Activated CD4-positive, CD25-positive, alpha-beta regulatory T cell (primary cell): ENCODE results near the gene KLHL1.

ENCODE experiments used
- DNase-seq, 4 experiments: peaks; one replicate each; lab custom pipeline; 2025; lab: John Stamatoyannopoulos, UW

The KLHL1 gene

GRCh38 chr13:69677343-69677742, 430.9 kb downstream of the KLHL1 start:
- no peak for DNase-seq

- no peak for DNase-seq
Observed at GRCh38 chr13:69676286-69676685, 432.0 kb downstream of the KLHL1 start.

- no peak for DNase-seq
Observed at GRCh38 chr13:69660155-69660554, 448.1 kb downstream of the KLHL1 start.

- no peak for DNase-seq
Observed at GRCh38 chr13:69657676-69658075, 450.6 kb downstream of the KLHL1 start.

GRCh38 chr13:69654392-69654791, 453.9 kb downstream of the KLHL1 start:
- DNase-seq, result no peak
